HG02973 (cell line): ENCODE results near the gene PKIG.
"Not testable (repeated sequence)": the region's sequence is repeated elsewhere in the genome, so short reads cannot be mapped to it uniquely, and the experiment has no call there.

Experiments
- ATAC-seq: cut with Tn5 transposase; IDR thresholded peaks from one replicate; pipeline ENCODE4 v1.9.1; 2021; ENCODE audit warnings: moderate library complexity; ENCODE audit not compliant: unreplicated experiment

Gene PKIG

GRCh38 chr20:44637522-44638372 is 55.4 kb downstream of the PKIG start:
- ATAC-seq = no peak

DNA sequence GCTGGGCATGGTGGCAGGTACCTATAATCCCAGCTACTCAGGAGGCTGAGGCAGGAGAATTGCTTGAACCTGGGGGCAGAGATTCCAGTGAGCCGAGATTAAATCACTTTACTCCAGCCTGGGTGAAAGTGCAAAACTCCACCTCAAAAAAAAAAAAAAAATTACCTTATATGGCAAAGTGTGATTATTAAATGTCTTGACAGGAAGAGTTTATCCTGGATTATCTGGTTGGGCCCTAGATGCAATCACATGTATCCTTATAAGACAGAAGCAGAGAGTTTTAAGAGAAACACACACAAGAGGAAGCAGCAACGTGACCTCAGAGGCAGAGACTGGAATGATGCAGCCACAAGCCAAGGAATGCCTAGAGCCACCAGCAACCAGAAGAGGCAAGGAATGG is 58.1 kb downstream of the PKIG start:
- no peak for ATAC-seq

GRCh38 chr20:44641325-44641724 is 58.9 kb downstream of the PKIG start:
- no peak for ATAC-seq

- ATAC-seq = no peak
Observed at GRCh38 chr20:44642203-44643153, 60.1 kb downstream of the PKIG start.

- ATAC-seq = no peak
Observed at GRCh38 chr20:44643154-44643519, 60.8 kb downstream of the PKIG start.

GRCh38 chr20:44643596-44644229 is 61.3 kb downstream of the PKIG start:
- ATAC-seq = no peak

GRCh38 chr20:44644230-44644617 is 61.8 kb downstream of the PKIG start:
- ATAC-seq = no peak

GRCh38 chr20:44644667-44645131 is 62.3 kb downstream of the PKIG start:
- no peak for ATAC-seq

DNA sequence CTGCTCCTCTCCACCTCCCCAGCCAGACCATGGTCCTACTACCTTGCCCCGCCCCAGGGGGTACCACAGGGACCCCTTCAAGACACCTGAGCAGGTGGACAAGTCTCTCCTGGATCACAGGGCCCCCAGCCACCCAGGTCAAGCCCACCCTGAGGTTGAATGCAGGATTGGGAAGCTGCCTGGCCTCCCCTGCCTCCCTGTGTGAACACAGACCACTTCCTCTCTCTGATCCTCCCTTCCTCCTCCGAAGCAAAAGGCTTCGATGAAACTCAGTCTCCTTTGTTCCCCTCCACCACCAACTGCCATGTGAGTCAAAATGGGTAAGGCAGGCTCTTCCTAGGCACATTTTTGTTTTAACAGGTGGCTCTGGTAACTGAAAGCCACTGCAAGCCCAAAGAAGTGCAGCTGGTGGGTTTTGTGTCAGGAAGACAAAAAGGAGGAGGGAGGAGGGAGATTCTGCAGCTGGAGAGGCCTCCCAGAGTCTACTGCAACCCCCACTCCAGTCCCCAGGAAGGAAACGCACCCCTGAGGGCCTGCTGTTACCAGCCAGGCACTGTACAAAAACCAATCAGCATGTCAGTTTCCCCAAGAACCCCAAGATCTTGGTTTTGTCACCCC is 63.8 kb downstream of the PKIG start:
- ATAC-seq = no peak

DNA sequence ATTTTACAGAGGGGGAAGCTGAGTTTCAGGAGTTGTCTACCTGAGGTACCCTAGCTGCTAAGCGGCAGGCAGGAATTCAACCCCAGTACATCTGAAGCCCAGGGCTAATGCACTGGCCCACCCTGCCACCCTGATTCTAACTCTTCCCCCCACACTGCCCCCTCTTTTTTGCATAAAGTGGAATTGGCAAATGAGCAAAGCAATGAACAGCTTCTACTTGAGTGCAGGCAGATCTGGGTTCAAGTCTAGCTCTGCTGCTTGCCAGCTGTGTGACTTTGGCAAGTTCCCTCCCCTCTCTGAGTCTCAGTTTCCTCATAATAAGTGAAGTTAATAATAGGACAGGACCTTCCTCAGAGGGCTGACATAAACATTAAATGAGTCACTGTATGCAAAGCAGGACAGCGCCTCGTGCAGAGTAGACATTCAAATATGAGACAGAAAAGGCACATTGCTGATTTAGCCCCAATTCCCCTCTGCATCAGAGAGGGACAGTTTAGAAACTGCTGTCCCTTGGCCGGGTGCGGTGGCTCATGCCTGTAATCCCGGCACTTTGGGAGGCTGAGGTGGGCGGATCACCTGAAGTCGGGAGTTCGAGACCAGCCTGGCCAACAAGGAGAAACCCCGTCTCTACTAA is 64.4 kb downstream of the PKIG start:
- peak; percentile 48 for ATAC-seq

DNA sequence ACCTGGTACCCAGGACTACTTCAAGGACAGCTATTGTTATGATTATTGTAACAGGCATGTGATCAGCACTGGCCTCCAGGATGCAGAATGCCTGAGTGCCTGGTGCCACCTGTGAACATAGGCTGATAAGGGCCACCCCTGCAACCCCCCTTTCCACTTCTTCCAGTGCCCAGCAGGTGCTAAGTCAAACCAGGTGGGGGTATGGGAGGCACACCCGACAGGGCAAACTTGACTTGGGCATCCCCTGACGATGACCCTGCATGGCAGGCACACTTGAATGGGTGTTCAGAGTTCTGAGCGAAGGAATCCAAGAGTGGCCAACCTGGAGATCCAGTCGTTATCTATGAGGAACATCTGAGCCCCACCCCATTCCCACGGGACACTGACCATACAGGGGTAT is 65.7 kb downstream of the PKIG start:
- ATAC-seq = no peak

- no peak for ATAC-seq
Observed at GRCh38 chr20:44648579-44648978, 66.2 kb downstream of the PKIG start.

- no peak for ATAC-seq
Observed at GRCh38 chr20:44649126-44649525, 66.7 kb downstream of the PKIG start.

- ATAC-seq = no peak
Observed at GRCh38 chr20:44649976-44650375, 67.6 kb downstream of the PKIG start.

DNA sequence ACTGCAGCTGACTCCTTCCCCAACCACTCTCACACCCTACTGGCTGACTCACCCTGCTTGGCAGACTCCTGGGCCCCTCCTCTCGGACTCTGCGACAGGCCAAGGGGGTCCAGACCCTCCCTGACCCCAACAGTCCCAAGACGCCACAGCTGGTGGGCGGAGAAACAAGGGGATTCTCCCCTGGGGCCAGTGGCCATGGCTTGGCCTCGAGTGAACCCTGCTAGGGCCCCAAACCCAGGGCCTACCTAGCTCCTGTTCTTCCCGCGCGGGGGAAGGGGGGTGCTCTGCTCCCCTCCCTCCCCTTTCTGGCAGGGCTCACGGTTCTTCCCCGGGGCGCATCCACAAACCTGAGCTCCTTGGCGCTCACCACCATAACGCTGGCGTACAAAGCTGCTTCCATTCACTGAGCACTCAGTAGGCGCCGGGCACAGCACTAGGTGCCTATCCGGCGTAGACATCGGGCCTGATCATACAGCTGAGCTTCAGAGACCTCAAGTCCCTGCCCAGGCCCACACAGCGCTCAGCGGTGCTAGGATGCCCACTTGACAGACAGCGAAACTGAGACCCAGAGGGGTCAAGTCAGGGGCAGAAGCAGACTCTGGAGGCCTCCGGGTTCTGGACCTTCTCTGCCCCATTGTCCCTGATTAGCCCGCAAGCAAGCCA is 68.5 kb downstream of the PKIG start:
- ATAC-seq = no peak

GRCh38 chr20:44651434-44651683 is 69.0 kb downstream of the PKIG start:
- no peak for ATAC-seq

GRCh38 chr20:44651684-44652423 is 69.5 kb downstream of the PKIG start, which contains the start of gene ADA:
Gene ADA (minus strand): TSS chr20:44651699. CDS start chr20:44651607, 92 bp downstream.
- ATAC-seq = no peak

DNA sequence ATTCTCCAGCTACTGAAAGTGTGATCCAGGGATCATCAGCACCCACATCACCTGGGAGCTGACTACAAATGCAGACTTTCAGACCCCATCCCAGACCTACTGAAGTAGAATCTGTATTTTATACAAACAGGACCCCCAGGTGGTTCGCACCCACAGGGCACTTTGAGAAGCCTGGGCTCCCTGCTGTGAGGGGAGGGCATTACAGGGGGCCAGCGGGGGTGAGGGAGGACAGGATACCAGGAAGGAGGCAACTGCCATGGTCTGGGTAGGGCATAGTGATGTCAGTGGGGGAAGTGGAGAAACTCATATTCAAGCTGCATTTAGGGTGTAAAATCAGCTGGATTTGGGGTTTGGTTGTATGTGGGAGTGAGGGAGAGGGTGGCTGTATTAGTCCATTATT is 71.2 kb downstream of the PKIG start:
- ATAC-seq = no peak

DNA sequence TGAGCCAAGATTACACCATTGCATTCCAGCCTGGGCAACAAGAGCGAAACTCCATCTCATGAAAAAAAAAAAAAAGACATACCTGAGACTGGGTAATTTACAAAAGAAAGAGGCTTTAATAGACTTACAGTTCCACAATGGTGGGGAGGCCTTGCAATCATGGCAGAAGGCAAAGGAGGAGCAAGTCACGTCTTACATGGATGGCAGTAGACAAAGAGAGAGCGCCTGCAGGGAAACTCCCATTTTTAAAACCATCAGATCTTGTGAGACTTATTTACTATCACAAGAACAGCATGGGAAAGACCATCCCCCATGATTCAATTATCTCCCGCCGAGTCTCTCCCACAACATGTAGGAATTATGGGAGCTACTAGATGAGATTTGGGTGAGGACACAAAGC is 71.8 kb downstream of the PKIG start:
- not testable (repeated sequence) for ATAC-seq
